Vagina (tissue), 2 donors: ENCODE measurements around the gene PSMD12. TPM values are rescaled to one million over a fixed set of nuclear protein-coding genes. Genes with fewer than 3 reads are reported as not detected.

Source experiments
- DNase-seq, 2 donors: peaks; one replicate each; pipeline ENCODE4 v3.0.0-alpha.2; 2017; ENCODE audit errors: extremely low spot score in 2 of 2
- H3K27ac ChIP-seq: fragments of 200-600 bp; sonication (generic); one replicate; pipeline ENCODE4 v1.5.1; 2019
- H3K27me3 ChIP-seq: fragments of 200-600 bp; sonication (generic); one replicate; pipeline ENCODE4 v1.5.1; 2019
- H3K36me3 ChIP-seq, 2 donors: fragments of 200-600 bp; sonication (generic); one replicate each; pipeline ENCODE4 v1.5.1; 2017 to 2019
- H3K4me1 ChIP-seq: fragments of 200-600 bp; sonication (generic); one replicate; pipeline ENCODE4 v1.5.1; 2019
- H3K4me3 ChIP-seq, 2 donors: fragments of 200-600 bp; sonication (generic); 1 replicate in 1 of 2; 2 replicates in 1 of 2; pipeline ENCODE4 v1.5.1; 2016 to 2019
- H3K9me3 ChIP-seq: fragments of 200-600 bp; sonication (generic); one replicate; pipeline ENCODE4 v1.5.1; 2019
- POLR2A ChIP-seq, 2 donors: fragments of 450-650 bp; IDR thresholded peaks; one replicate each; pipeline ENCODE4 v1.6.1; 2017; ENCODE audit warnings: antibody characterized with exemption in 2 of 2, mild to moderate bottlenecking in 2 of 2, moderate library complexity in 2 of 2
- POLR2AphosphoS5 ChIP-seq, 2 donors: sonication (generic); formaldehyde crosslinking; IDR thresholded peaks; one replicate each; pipeline ENCODE4 v1.9.0; 2017; ENCODE audit warnings: antibody characterized with exemption in 2 of 2, mild to moderate bottlenecking in 2 of 2, low read depth in 1 of 2; ENCODE audit not compliant: insufficient read depth in 1 of 2
- intact Hi-C: fragments of 100-400 bp; cut with DNase I; formaldehyde crosslinking; loops from one replicate; pipeline ENCODE4 v1.15.1; 2023
- total RNA-seq: library from RNA; depleted of rRNA; stranded (reverse); fragments of >200 nt; gene quantifications from one replicate; pipeline ENCODE4 v1.2.3, GENCODE V29; 2016
- TF ChIP-seq, protein P1 (sequence below), 3 experiments: fragments of 450-650 bp in 2 of 3; fragments of 200-600 bp in 1 of 3; sonication (generic) in 1 of 3; IDR thresholded peaks; one replicate each; pipeline ENCODE4 v1.5.1; 2017 to 2019; ENCODE audit warnings: antibody characterized with exemption in 3 of 3, mild to moderate bottlenecking in 2 of 3, moderate library complexity in 2 of 3

Gene PSMD12
- total RNA-seq: 26.0 TPM

DNA sequence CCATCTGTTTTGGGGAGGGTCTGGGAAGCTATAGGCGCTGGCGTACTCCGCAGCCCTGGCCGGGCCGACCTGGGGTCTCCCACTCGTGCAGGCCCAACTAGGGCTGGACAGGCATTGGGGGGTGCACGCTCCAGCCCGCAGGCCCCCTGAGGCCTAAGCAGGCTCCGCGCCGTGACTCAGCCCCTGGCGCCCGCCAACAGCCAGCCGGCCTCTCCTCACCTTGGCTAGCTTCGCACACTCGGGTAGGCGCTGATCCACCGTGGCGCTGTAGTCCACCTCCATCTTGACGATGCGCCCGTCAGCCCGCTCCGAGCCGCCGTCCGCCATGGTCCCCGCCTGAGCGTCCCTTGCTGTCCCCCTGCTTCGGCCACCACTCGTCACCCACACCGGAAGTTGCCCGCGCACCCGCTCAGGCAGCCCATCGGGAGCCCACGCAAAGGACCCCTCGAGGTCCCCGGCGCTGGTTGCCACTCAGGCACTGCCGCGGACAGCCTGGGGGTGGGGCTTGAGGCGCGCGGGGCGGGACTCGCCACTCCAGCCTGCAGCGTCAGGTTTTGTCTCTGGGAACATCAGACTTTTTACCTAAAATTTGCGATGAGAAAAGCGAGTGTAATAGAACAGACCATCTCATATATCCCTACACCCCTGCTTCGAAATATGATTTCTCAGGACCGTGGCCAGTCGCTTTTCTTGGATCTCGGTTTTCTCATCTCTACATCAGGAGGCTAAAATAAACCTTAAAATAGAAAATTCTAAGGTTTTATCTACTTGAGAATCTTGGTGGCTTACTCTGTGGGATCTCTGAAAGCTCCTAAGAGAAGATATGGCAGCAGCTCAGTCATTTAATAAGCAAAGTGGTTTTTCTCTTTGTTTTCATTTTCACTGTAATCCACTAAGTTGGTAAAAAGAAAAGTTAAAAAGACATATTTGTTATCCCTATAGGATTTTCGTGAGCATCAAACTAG lies at the start of gene PSMD12:
PSMD12 (minus strand) TSS at position 385 of the 965 bp plus-strand sequence; CDS start at position 327, 58 bp downstream.
- TF ChIP-seq POLR2A (IDR thresholded peaks at IDR 0.05) (peak in 1 of 2 donors; percentile 60), POLR2AphosphoS5 (IDR thresholded peaks at IDR 0.05; ENCODE audit: insufficient read depth in 1 of 2, low read depth in 1 of 2) (peak; percentile 90 to 92)
- TF ChIP-seq, protein P1, sequence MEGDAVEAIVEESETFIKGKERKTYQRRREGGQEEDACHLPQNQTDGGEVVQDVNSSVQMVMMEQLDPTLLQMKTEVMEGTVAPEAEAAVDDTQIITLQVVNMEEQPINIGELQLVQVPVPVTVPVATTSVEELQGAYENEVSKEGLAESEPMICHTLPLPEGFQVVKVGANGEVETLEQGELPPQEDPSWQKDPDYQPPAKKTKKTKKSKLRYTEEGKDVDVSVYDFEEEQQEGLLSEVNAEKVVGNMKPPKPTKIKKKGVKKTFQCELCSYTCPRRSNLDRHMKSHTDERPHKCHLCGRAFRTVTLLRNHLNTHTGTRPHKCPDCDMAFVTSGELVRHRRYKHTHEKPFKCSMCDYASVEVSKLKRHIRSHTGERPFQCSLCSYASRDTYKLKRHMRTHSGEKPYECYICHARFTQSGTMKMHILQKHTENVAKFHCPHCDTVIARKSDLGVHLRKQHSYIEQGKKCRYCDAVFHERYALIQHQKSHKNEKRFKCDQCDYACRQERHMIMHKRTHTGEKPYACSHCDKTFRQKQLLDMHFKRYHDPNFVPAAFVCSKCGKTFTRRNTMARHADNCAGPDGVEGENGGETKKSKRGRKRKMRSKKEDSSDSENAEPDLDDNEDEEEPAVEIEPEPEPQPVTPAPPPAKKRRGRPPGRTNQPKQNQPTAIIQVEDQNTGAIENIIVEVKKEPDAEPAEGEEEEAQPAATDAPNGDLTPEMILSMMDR (IDR thresholded peaks at IDR 0.05): peak in 1 of 3 experiments; percentile 8
- intact Hi-C loops: loop anchor here (5.0 kb wide), 1 partner anchor 461 kb away; the partner anchor contains the start of gene BPTF
- H3K27ac ChIP-seq: peak within 1 kb of the TSS; percentile 85

DNA sequence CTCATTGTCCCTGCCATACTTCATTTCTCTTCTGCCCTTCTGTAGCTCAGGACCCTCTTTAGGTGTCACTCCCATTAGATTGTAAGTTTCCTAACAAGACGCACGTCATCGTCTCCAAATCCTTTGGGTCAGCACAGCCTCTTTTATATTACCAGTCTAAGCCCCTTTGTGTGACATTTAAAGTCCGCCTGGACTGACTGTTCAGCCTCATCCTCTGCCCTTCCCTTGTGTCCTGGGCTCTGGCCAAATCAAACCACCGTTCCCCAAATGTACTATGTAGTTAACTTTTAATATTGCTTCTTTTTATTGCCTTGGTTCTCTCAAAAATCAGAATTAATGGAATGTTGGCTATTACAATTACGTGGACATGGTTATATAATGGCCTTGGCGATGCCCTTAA lies 48.9 kb upstream of the PSMD12 start:
- Histone ChIP-seq H3K27ac (no peak overlapping the region), H3K9me3 (no peaks in the 10 kb centered on the region), H3K4me3 (no peak overlapping the region), H3K4me1 (peaks cover 26% of the 10 kb centered on the region), H3K27me3 (no peaks in the 10 kb centered on the region), H3K36me3 (no peaks in the 10 kb centered on the region)
- intact Hi-C loops: loop anchor here (10.0 kb wide), 1 partner anchor 50 kb away; no protein-coding TSS in a partner anchor
- TF ChIP-seq, protein P1 (IDR thresholded peaks at IDR 0.05): no peak
- TF ChIP-seq POLR2A (IDR thresholded peaks at IDR 0.05): no peak
- no peak for TF ChIP-seq POLR2AphosphoS5 (IDR thresholded peaks at IDR 0.05; ENCODE audit: insufficient read depth in 1 of 2, low read depth in 1 of 2)
- DNase-seq: no peak

More for the DNA sequence above, at the start of gene PSMD12:
- H3K4me1 ChIP-seq: peaks cover 46% of the 10 kb centered on the region
- H3K4me3 ChIP-seq: peak within 1 kb of the TSS; percentile 76 to 87
- no peaks in the 10 kb centered on the region for H3K27me3 ChIP-seq
- H3K9me3 ChIP-seq: no peaks in the 10 kb centered on the region
- DNase-seq: peak in 1 of 2 donors; percentile 93
- no peaks in the 10 kb centered on the region for H3K36me3 ChIP-seq

DNA sequence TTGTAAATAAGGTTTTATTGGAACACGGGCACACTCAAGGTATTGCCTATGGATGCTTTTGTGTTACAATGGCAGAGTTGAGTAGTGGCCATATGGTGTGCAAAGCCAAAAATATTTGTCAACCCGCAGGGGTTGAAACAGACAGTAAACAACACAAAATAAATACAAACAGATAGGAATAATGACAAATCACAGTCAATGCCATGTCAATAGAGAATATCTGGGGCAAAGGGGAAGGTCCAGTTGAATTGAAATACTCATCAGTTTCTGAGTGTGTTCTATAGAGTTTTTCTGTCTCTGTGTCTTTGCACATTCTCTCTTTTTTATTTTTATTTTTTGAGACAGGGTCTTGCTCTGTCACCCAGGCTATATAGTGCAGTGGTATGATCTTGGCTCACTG lies 48.2 kb upstream of the PSMD12 start:
- DNase-seq: no peak
- peaks cover 26% of the 10 kb centered on the region for H3K4me1 ChIP-seq
- H3K36me3 ChIP-seq: no peaks in the 10 kb centered on the region
- no peak overlapping the region for H3K27ac ChIP-seq
- no peaks in the 10 kb centered on the region for H3K9me3 ChIP-seq
- H3K27me3 ChIP-seq: no peaks in the 10 kb centered on the region
- TF ChIP-seq, protein P1 (IDR thresholded peaks at IDR 0.05): no peak
- TF ChIP-seq POLR2A (IDR thresholded peaks at IDR 0.05) (no peak), POLR2AphosphoS5 (IDR thresholded peaks at IDR 0.05; ENCODE audit: insufficient read depth in 1 of 2, low read depth in 1 of 2) (no peak)
- intact Hi-C loops: loop anchor here (10.0 kb wide), 1 partner anchor 50 kb away; no protein-coding TSS in a partner anchor
- H3K4me3 ChIP-seq: no peak overlapping the region

DNA sequence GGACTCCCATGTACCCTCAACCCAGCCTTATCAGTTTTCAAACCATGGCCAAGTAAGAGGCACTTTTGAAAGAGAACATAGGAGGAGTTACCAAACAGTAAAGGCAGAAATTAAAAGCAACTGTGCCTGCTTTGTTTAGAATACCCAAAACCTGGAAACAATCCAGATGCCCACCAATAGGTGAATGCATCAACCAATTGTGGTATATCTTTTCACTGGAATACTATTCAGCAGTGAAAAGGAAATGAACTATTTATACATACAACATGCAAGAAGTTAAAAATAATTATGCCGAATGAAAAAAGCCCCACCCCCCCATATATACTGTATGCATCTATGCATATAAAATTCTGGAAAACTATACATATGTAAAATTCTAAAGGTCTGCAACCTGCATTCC lies 47.8 kb upstream of the PSMD12 start:
- DNase-seq: no peak
- TF ChIP-seq, protein P1 (IDR thresholded peaks at IDR 0.05): no peak
- TF ChIP-seq POLR2A (IDR thresholded peaks at IDR 0.05) (no peak), POLR2AphosphoS5 (IDR thresholded peaks at IDR 0.05; ENCODE audit: insufficient read depth in 1 of 2, low read depth in 1 of 2) (no peak)
- intact Hi-C loops: loop anchor here (10.0 kb wide), 1 partner anchor 51 kb away; no protein-coding TSS in a partner anchor
- no peaks in the 10 kb centered on the region for H3K36me3 ChIP-seq
- H3K4me3 ChIP-seq: no peak overlapping the region
- H3K27ac ChIP-seq: no peak overlapping the region
- peaks cover 26% of the 10 kb centered on the region for H3K4me1 ChIP-seq
- H3K9me3 ChIP-seq: no peaks in the 10 kb centered on the region
- H3K27me3 ChIP-seq: no peaks in the 10 kb centered on the region
